HG03432 (cell line): Measurements from ENCODE around the gene EIF5A2.

Source experiments
- ATAC-seq: cut with Tn5 transposase; IDR thresholded peaks from one replicate; pipeline ENCODE4 v1.9.1; 2021; ENCODE audit warnings: mild to moderate bottlenecking, moderate library complexity; ENCODE audit not compliant: unreplicated experiment

EIF5A2 gene

GRCh38 chr3:170862618-170863374 lies 45.6 kb downstream of the EIF5A2 start:
- no peak for ATAC-seq

- ATAC-seq, result no peak
Observed at GRCh38 chr3:170858599-170858998, 49.8 kb downstream of the EIF5A2 start.

- no peak for ATAC-seq
Observed at GRCh38 chr3:170852324-170852723, 56.1 kb downstream of the EIF5A2 start.

GRCh38 chr3:170848292-170848917 lies 60.0 kb downstream of the EIF5A2 start:
- ATAC-seq, result no peak

- ATAC-seq, result no peak
Observed at GRCh38 chr3:170844377-170844776, 64.1 kb downstream of the EIF5A2 start.

GRCh38 chr3:170840291-170840859 lies 68.1 kb downstream of the EIF5A2 start:
- no peak for ATAC-seq

GRCh38 chr3:170839518-170840100 lies 68.8 kb downstream of the EIF5A2 start:
- no peak for ATAC-seq
